ENCODE data around the gene CORO7.

CORO7 gene

GRCh38 chr16:4376126-4376892, 40.1 kb downstream of the CORO7 start:
- DNase-seq (ENCODE audit: low spot score), result no peak
- TF ChIP-seq CTCF (IDR thresholded peaks at IDR 0.05; ENCODE audit: extremely low read depth, missing control alignments), result no peak

GRCh38 chr16:4375717-4376116, 40.7 kb downstream of the CORO7 start:
- DNase-seq (ENCODE audit: low spot score), result no peak
- TF ChIP-seq CTCF (IDR thresholded peaks at IDR 0.05; ENCODE audit: extremely low read depth, missing control alignments), result no peak

- TF ChIP-seq CTCF (IDR thresholded peaks at IDR 0.05; ENCODE audit: extremely low read depth, missing control alignments), result no peak
- no peak for DNase-seq (ENCODE audit: low spot score)
These were observed 42.3 kb downstream of the CORO7 start for GRCh38 chr16:4373909-4374742.

- no peak for DNase-seq (ENCODE audit: low spot score)
- no peak for TF ChIP-seq CTCF (IDR thresholded peaks at IDR 0.05; ENCODE audit: extremely low read depth, missing control alignments)
These were observed 43.0 kb downstream of the CORO7 start for GRCh38 chr16:4373356-4373908.

GRCh38 chr16:4372578-4373355, 43.6 kb downstream of the CORO7 start:
- TF ChIP-seq CTCF (IDR thresholded peaks at IDR 0.05; ENCODE audit: extremely low read depth, missing control alignments), result no peak
- no peak for DNase-seq (ENCODE audit: low spot score)

- no peak for TF ChIP-seq CTCF (IDR thresholded peaks at IDR 0.05; ENCODE audit: extremely low read depth, missing control alignments)
- peak; percentile 67 for DNase-seq (ENCODE audit: low spot score)
These were observed 44.3 kb downstream of the CORO7 start for GRCh38 chr16:4372001-4372577.

Measured in GM20000 (cell line).